ENCODE data around the gene CHRNA7. TPM values are rescaled to one million over a fixed set of nuclear protein-coding genes. Genes with fewer than 3 reads are reported as not detected.
A peak's percentile ranks its signal among the peaks of the same experiment; 100 is the strongest.

The CHRNA7 gene
- total and polyA plus RNA-seq, 5 donors = 1.2 to 2.9 (median 1.8) TPM

DNA sequence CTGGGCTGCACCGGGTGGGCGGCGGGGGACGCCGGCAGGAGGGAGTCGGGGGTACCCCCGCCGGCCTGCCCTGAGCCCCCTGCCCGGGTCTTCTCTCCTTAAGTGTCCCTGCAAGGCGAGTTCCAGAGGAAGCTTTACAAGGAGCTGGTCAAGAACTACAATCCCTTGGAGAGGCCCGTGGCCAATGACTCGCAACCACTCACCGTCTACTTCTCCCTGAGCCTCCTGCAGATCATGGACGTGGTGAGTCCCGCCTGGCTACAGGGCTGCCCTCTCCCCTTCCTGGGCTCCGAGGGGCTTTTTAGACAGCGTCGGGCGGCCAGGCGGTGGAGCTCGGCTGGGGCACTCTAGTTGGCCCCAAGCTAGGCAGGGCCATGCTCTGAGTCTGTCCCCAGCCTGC lies 480 bp downstream of the CHRNA7 start:
- DNase-seq (no peak), ATAC-seq (peak in 1 of 2 donors; percentile 7)
- 7% methylated on average over 21 of the region's 21 CpGs for WGBS
- H3K9me3 ChIP-seq (ENCODE audit: control insufficient read depth, low read length) = no peaks in the 10 kb centered on the region
- H3K4me1 ChIP-seq (ENCODE audit: control insufficient read depth, insufficient read depth, low read length) = no peaks in the 10 kb centered on the region
- H3K4me3 ChIP-seq (ENCODE audit: low read length) = peak overlapping the region; percentile 65
- H3K27me3 ChIP-seq (ENCODE audit: control insufficient read depth, insufficient read depth) = peaks cover 2% of the 10 kb centered on the region
- H3K27ac ChIP-seq (ENCODE audit: low read length) = no peak overlapping the region
- intact Hi-C loops (cut with DNase I) = no loop called here

GRCh38 chr15:32033186-32033890 lies 3.0 kb downstream of the CHRNA7 start:
- DNase-seq (no peak), ATAC-seq (no peak)
- H3K4me3 ChIP-seq (ENCODE audit: low read length) = no peak overlapping the region
- peaks cover 2% of the 10 kb centered on the region for H3K27me3 ChIP-seq (ENCODE audit: control insufficient read depth, insufficient read depth)
- no peak overlapping the region for H3K27ac ChIP-seq (ENCODE audit: low read length)
- intact Hi-C loops (cut with DNase I) = no loop called here
- 44% methylated on average over 5 of the region's 5 CpGs for WGBS
- H3K4me1 ChIP-seq (ENCODE audit: control insufficient read depth, insufficient read depth, low read length) = no peaks in the 10 kb centered on the region
- H3K9me3 ChIP-seq (ENCODE audit: control insufficient read depth, low read length) = no peaks in the 10 kb centered on the region

- intact Hi-C loops (cut with DNase I) = no loop called here
- H3K27me3 ChIP-seq (ENCODE audit: control insufficient read depth, insufficient read depth) = no peaks in the 10 kb centered on the region
- no peak for ATAC-seq
These were observed 3.8 kb downstream of the CHRNA7 start for GRCh38 chr15:32034106-32034505.

DNA sequence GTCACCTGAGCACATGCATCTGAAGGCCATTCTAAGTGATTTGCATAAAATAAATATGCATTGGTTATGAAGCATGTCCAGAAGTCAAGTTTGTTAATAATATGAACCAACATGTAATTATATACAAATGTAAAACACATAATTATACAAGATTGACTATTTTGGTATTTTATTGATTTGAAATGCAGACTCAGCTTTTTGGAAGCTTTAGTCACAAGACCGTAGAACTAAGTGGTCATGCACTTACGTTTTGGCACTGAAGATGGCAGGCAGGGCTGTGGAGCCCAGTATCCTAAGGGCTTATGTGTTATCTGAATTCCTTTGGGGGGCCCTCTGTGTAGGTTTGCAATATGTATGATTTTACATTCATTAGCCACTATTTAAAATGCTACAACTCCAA lies 5.0 kb downstream of the CHRNA7 start:
- DNase-seq (no peak), ATAC-seq (no peak)
- no peak overlapping the region for H3K4me3 ChIP-seq (ENCODE audit: low read length)
- intact Hi-C loops (cut with DNase I) = no loop called here
- WGBS = 59% methylated on average over 2 of the region's 2 CpGs
- H3K27ac ChIP-seq (ENCODE audit: low read length) = no peak overlapping the region
- no peaks in the 10 kb centered on the region for H3K9me3 ChIP-seq (ENCODE audit: control insufficient read depth, low read length)
- no peaks in the 10 kb centered on the region for H3K27me3 ChIP-seq (ENCODE audit: control insufficient read depth, insufficient read depth)
- no peaks in the 10 kb centered on the region for H3K4me1 ChIP-seq (ENCODE audit: control insufficient read depth, insufficient read depth, low read length)

More at GRCh38 chr15:32034106-32034505, 3.8 kb downstream of the CHRNA7 start:
- H3K4me1 ChIP-seq (ENCODE audit: control insufficient read depth, insufficient read depth, low read length) = no peaks in the 10 kb centered on the region
- no peaks in the 10 kb centered on the region for H3K9me3 ChIP-seq (ENCODE audit: control insufficient read depth, low read length)
- no peak for DNase-seq
- no peak overlapping the region for H3K27ac ChIP-seq (ENCODE audit: low read length)
- no peak overlapping the region for H3K4me3 ChIP-seq (ENCODE audit: low read length)

GRCh38 chr15:32036971-32037370 lies 6.7 kb downstream of the CHRNA7 start:
- 69% methylated on average over 2 of the region's 2 CpGs for WGBS
- ATAC-seq (no peak), DNase-seq (no peak)
- Histone ChIP-seq H3K4me3 (ENCODE audit: low read length) (no peak overlapping the region), H3K9me3 (ENCODE audit: control insufficient read depth, low read length) (no peaks in the 10 kb centered on the region), H3K27ac (ENCODE audit: low read length) (no peak overlapping the region), H3K27me3 (ENCODE audit: control insufficient read depth, insufficient read depth) (no peaks in the 10 kb centered on the region), H3K4me1 (ENCODE audit: control insufficient read depth, insufficient read depth, low read length) (no peaks in the 10 kb centered on the region)
- intact Hi-C loops (cut with DNase I) = no loop called here

DNA sequence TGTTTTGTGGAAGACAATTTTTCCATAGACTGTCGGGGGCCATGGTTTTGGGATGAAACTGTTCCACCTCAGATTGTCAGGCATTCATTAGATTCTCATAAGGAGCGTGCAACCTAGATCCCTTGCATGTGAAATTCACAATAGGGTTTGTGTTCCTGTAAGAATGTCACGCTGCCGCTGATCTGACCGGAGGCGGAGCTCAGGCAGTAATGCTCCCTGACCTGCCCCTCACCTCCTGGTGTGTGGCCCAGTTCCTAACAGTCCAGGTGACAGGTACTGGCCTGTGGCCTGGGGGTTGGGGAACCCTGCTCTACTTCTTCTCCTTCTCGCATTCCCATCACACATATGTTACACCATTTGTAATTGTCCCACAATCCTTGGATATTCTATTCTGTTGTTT lies 11.0 kb downstream of the CHRNA7 start:
- intact Hi-C loops (cut with DNase I) = no loop called here
- DNase-seq = no peak
- 84% methylated on average over 7 of the region's 7 CpGs for WGBS

DNA sequence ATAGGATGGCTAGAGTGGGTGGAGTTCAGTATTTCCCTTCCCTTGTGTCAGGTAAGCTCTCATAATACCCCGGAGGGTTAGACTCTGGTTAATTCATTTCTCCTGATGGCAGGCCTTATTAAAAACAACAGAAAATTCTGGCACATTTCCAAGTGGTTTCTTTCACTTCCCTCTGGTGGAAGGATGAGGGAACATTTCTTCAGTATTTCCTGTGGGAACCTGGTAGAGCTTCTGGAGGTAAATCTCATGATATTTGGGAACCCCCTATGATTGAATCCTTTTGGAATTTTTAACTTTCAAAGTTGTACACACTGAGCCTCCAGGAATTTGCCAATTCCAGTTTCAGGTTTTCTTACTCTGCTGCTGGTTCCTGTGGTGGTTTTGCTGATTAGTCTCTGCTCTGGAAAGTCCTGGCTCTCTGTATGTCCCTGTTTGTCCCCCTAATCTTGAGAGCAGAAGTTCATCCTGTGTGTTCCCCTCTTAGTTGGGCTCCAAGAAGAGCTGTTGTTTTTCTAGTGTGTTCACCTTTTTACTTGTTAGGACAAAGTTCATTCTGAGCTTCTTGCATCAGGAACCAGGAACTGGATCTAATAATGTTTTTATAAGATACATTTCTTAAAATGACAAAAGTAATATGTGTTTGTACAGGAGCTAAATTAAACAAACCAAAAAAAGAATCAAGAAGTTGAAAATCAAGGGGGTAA lies 12.1 kb downstream of the CHRNA7 start:
- H3K9me3 ChIP-seq (ENCODE audit: control insufficient read depth, low read length) = no peaks in the 10 kb centered on the region
- WGBS = 13% methylated on average over 1 of the region's 1 CpG
- intact Hi-C loops (cut with DNase I) = no loop called here
- H3K27ac ChIP-seq (ENCODE audit: low read length) = no peak overlapping the region
- DNase-seq (no peak), ATAC-seq (no peak)
- no peaks in the 10 kb centered on the region for H3K27me3 ChIP-seq (ENCODE audit: control insufficient read depth, insufficient read depth)
- no peak overlapping the region for H3K4me3 ChIP-seq (ENCODE audit: low read length)
- H3K4me1 ChIP-seq (ENCODE audit: control insufficient read depth, insufficient read depth, low read length) = no peaks in the 10 kb centered on the region

More for the DNA sequence above, 11.0 kb downstream of the CHRNA7 start:
- ATAC-seq = no peak
- Histone ChIP-seq H3K27ac (ENCODE audit: low read length) (no peak overlapping the region), H3K27me3 (ENCODE audit: control insufficient read depth, insufficient read depth) (no peaks in the 10 kb centered on the region), H3K4me1 (ENCODE audit: control insufficient read depth, insufficient read depth, low read length) (no peaks in the 10 kb centered on the region), H3K4me3 (ENCODE audit: low read length) (no peak overlapping the region), H3K9me3 (ENCODE audit: control insufficient read depth, low read length) (no peaks in the 10 kb centered on the region)

DNA sequence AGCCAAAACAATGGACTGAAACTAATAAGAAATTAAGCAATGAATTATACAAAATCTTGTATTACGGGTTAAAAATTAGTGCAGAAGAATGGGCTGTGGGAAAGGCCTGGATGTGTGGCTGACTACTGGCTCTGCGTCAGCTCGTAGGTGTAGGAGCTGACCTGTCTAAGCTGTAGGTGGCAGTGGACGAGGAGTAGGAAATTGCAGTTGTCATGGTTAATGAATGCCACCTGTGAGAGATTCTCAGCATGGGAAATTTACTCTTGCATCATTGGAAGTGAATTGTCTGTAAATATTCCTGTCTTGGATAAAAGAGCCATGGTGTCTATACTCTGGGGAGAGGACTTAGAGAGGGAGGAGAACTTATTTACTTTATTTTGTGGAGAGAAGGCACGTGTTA lies 23.4 kb downstream of the CHRNA7 start:
- Histone ChIP-seq H3K27ac (ENCODE audit: low read length) (no peak overlapping the region), H3K4me3 (ENCODE audit: low read length) (no peak overlapping the region), H3K27me3 (ENCODE audit: control insufficient read depth, insufficient read depth) (no peaks in the 10 kb centered on the region), H3K4me1 (ENCODE audit: control insufficient read depth, insufficient read depth, low read length) (no peaks in the 10 kb centered on the region), H3K9me3 (ENCODE audit: control insufficient read depth, low read length) (no peaks in the 10 kb centered on the region)
- DNase-seq (no peak), ATAC-seq (no peak)
- WGBS = 40% methylated on average over 5 of the region's 5 CpGs
- intact Hi-C loops (cut with DNase I) = no loop called here

- H3K27me3 ChIP-seq (ENCODE audit: control insufficient read depth, insufficient read depth) = no peaks in the 10 kb centered on the region
- 63% methylated on average over 4 of the region's 4 CpGs for WGBS
- DNase-seq = no peak
- no peaks in the 10 kb centered on the region for H3K4me1 ChIP-seq (ENCODE audit: control insufficient read depth, insufficient read depth, low read length)
- H3K4me3 ChIP-seq (ENCODE audit: low read length) = no peak overlapping the region
- H3K9me3 ChIP-seq (ENCODE audit: control insufficient read depth, low read length) = no peaks in the 10 kb centered on the region
- no peak for ATAC-seq
- intact Hi-C loops (cut with DNase I) = no loop called here
- H3K27ac ChIP-seq (ENCODE audit: low read length) = no peak overlapping the region
These were observed 27.6 kb downstream of the CHRNA7 start for GRCh38 chr15:32057876-32058425.

DNA sequence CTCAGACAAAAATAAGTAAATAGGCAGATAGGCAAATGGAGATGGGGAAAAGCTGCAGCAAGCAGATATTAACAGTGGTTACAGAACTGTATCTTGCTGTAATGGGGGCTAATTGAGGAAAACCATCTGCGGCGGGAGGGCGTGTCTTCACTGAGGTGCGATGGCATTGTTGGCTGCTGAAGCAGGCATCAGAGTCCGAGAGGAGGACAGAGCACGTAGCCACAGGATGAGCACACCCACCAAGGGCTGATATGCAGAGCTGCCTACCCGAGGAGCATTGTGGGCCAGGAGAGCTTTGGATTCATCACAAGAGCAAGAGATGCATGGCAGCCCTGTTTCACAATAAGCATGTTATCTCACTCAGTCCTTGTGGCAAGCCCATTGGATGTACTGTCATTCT lies 30.4 kb downstream of the CHRNA7 start:
- Histone ChIP-seq H3K9me3 (ENCODE audit: control insufficient read depth, low read length) (no peaks in the 10 kb centered on the region), H3K27ac (ENCODE audit: low read length) (no peak overlapping the region), H3K27me3 (ENCODE audit: control insufficient read depth, insufficient read depth) (no peaks in the 10 kb centered on the region), H3K4me3 (ENCODE audit: low read length) (no peak overlapping the region), H3K4me1 (ENCODE audit: control insufficient read depth, insufficient read depth, low read length) (no peaks in the 10 kb centered on the region)
- DNase-seq = peak in 1 of 3 donors; percentile 11
- intact Hi-C loops (cut with DNase I) = no loop called here
- 86% methylated on average over 7 of the region's 7 CpGs for WGBS
- ATAC-seq = no peak

DNA sequence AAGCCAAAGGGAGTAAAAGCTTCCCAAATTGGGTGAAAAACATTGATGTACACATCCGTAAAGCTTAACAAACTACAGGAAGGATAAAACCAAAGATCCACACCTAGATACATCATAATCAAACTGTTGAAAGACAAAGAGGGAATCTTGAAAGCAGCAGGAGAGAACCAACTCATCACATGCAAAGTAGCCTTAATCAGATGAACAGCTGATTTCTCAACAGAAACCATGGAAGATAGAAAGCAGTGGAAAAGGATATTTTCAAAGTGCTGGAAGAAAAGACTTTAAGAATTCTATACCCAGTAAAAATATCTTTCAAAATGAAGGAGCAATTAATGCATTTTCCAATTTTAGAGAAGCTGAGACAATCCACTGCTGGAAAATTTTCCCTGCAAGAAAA lies 36.8 kb downstream of the CHRNA7 start:
- ATAC-seq = no peak
- no peak overlapping the region for H3K27ac ChIP-seq (ENCODE audit: low read length)
- 94% methylated on average over 1 of the region's 1 CpG for WGBS
- no peak for DNase-seq
- intact Hi-C loops (cut with DNase I) = no loop called here
- H3K9me3 ChIP-seq (ENCODE audit: control insufficient read depth, low read length) = no peaks in the 10 kb centered on the region
- H3K27me3 ChIP-seq (ENCODE audit: control insufficient read depth, insufficient read depth) = no peaks in the 10 kb centered on the region
- no peaks in the 10 kb centered on the region for H3K4me1 ChIP-seq (ENCODE audit: control insufficient read depth, insufficient read depth, low read length)
- H3K4me3 ChIP-seq (ENCODE audit: low read length) = no peak overlapping the region

Data from right cardiac atrium (tissue), 5 donors.